DOHH2 (cell line): ENCODE results near the gene FOXJ2.

Experiments used
- H3F3A ChIP-seq: fragments of 200-600 bp; sonication (generic), shearing (Covaris generic); 2 replicates; pipeline ENCODE4 v1.6.0; 2016; ENCODE audit warnings: antibody characterized with exemption, mild to moderate bottlenecking; ENCODE audit not compliant: control insufficient read depth, insufficient read depth
- H3K27ac ChIP-seq: fragments of 200-600 bp; sonication (generic); 2 replicates; pipeline ENCODE4 v1.5.1; 2014; ENCODE audit warnings: low read depth, mild to moderate bottlenecking, low read length, moderate library complexity
- H3K27me3 ChIP-seq: fragments of 200-600 bp; sonication (generic); 2 replicates; pipeline ENCODE4 v1.6.1; 2014; ENCODE audit warnings: mild to moderate bottlenecking, low read length, mixed read lengths; ENCODE audit not compliant: control insufficient read depth
- H3K36me3 ChIP-seq: fragments of 200-600 bp; sonication (generic); 2 replicates; pipeline ENCODE4 v1.6.1; 2014; ENCODE audit warnings: mild to moderate bottlenecking, low read length, moderate library complexity, mixed read lengths; ENCODE audit not compliant: control insufficient read depth
- H3K4me1 ChIP-seq: fragments of 200-600 bp; sonication (generic); 2 replicates; pipeline ENCODE4 v1.6.1; 2014; ENCODE audit warnings: mild to moderate bottlenecking, low read length, mixed read lengths; ENCODE audit not compliant: control insufficient read depth
- H3K4me2 ChIP-seq: fragments of 200-600 bp; sonication (generic); 2 replicates; pipeline ENCODE4 v1.6.0; 2014; ENCODE audit warnings: mild to moderate bottlenecking, low read length, moderate library complexity
- H3K4me3 ChIP-seq: fragments of 200-600 bp; sonication (generic); 2 replicates; pipeline ENCODE4 v1.5.1; 2014; ENCODE audit warnings: mild to moderate bottlenecking, low read length, mixed read lengths
- H3K79me2 ChIP-seq: fragments of 200-600 bp; sonication (generic); 2 replicates; pipeline ENCODE4 v1.6.1; 2014; ENCODE audit warnings: mild to moderate bottlenecking, low read length, mixed read lengths; ENCODE audit not compliant: control insufficient read depth
- H3K9me2 ChIP-seq: fragments of 200-600 bp; sonication (generic); replicated peaks from 2 replicates; pipeline ENCODE4 v1.6.1; 2014; ENCODE audit warnings: mild to moderate bottlenecking, low read length, mixed read lengths; ENCODE audit not compliant: control insufficient read depth
- H3K9me3 ChIP-seq: fragments of 200-600 bp; sonication (generic); 2 replicates; pipeline ENCODE4 v1.6.1; 2014; ENCODE audit warnings: antibody characterized with exemption, low read length, mixed read lengths; ENCODE audit not compliant: control insufficient read depth, insufficient read depth
- H4K20me1 ChIP-seq: fragments of 200-600 bp; sonication (generic); 2 replicates; pipeline ENCODE4 v1.6.0; 2014; ENCODE audit warnings: low read depth, mild to moderate bottlenecking, antibody characterized with exemption, low read length, moderate library complexity; ENCODE audit not compliant: control insufficient read depth, insufficient read depth
- CTCF ChIP-seq: fragments of 200-600 bp; sonication (generic); IDR thresholded peaks from one replicate; pipeline ENCODE4 v1.5.1; 2014; ENCODE audit warnings: antibody characterized with exemption, mild to moderate bottlenecking, low read depth, low read length; ENCODE audit not compliant: poor library complexity, severe bottlenecking
- EZH2phosphoT487 ChIP-seq: fragments of 200-600 bp; sonication (generic); IDR thresholded peaks from 2 replicates; pipeline ENCODE4 v1.6.1; 2017; ENCODE audit warnings: borderline replicate concordance, mild to moderate bottlenecking, antibody characterized with exemption, low read length, moderate library complexity, mixed read lengths

The FOXJ2 gene

GRCh38 chr12:8038659-8039114 is 6.2 kb downstream of the FOXJ2 start:
- Histone ChIP-seq H3K27me3 (no peaks in the 10 kb centered on the region), H3K9me3 (no peaks in the 10 kb centered on the region), H3K79me2 (0 out of 2 replicates have a peak, but pooled peaks cover 1% of the 10 kb centered on the region), H3K4me1 (peaks cover 57% of the 10 kb centered on the region), H3K4me2 (peak overlapping the region; percentile 43), H3K4me3 (peak overlapping the region; percentile 20; the same call in 1 of the 2 replicates), H3K36me3 (peaks cover 3% of the 10 kb centered on the region; the same call in 1 of the 2 replicates), H3K9me2 (no peaks in the 10 kb centered on the region), H3F3A (peaks cover 8% of the 10 kb centered on the region; the same call in 1 of the 2 replicates), H4K20me1 (no peaks in the 10 kb centered on the region), H3K27ac (no peak overlapping the region)
- TF ChIP-seq EZH2phosphoT487 = no peak
- TF ChIP-seq CTCF = no peak

- H3K27ac ChIP-seq = no peak overlapping the region
- no peaks in the 10 kb centered on the region for H3K79me2 ChIP-seq
- TF ChIP-seq EZH2phosphoT487 = no peak
- TF ChIP-seq CTCF = no peak
- no peaks in the 10 kb centered on the region for H3K9me3 ChIP-seq
- no peaks in the 10 kb centered on the region for H3K27me3 ChIP-seq
- H3F3A ChIP-seq = no peaks in the 10 kb centered on the region
- H3K36me3 ChIP-seq = peaks cover 3% of the 10 kb centered on the region; the same call in 1 of the 2 replicates
- H4K20me1 ChIP-seq = no peaks in the 10 kb centered on the region
- no peaks in the 10 kb centered on the region for H3K9me2 ChIP-seq
- H3K4me1 ChIP-seq = peaks cover 37% of the 10 kb centered on the region
- no peak overlapping the region for H3K4me2 ChIP-seq
- no peak overlapping the region for H3K4me3 ChIP-seq
Observed at GRCh38 chr12:8040791-8041190, 8.3 kb downstream of the FOXJ2 start.

GRCh38 chr12:8045952-8046944 is 13.7 kb downstream of the FOXJ2 start:
- H3F3A ChIP-seq = no peaks in the 10 kb centered on the region
- no peaks in the 10 kb centered on the region for H3K9me2 ChIP-seq
- TF ChIP-seq CTCF = peak; percentile 79
- TF ChIP-seq EZH2phosphoT487 = no peak
- H3K4me3 ChIP-seq = no peak overlapping the region
- peaks cover 24% of the 10 kb centered on the region for H3K4me1 ChIP-seq
- no peaks in the 10 kb centered on the region for H3K79me2 ChIP-seq
- H4K20me1 ChIP-seq = no peaks in the 10 kb centered on the region
- no peaks in the 10 kb centered on the region for H3K9me3 ChIP-seq
- H3K36me3 ChIP-seq = peaks cover 22% of the 10 kb centered on the region
- H3K27me3 ChIP-seq = no peaks in the 10 kb centered on the region
- H3K27ac ChIP-seq = no peak overlapping the region
- H3K4me2 ChIP-seq = no peak overlapping the region
